Activated naive CD4-positive, alpha-beta T cell treated with anti-CD3 and anti-CD28 coated beads, Interleukin-2, amount 10 ng/mL, durations not matched to agents 7 days and 5 days (primary cell): ENCODE data around the gene HOTAIR.

Experiments
- CTCF ChIA-PET: fragments of 350-600 bp; sonication (Branson Sonifier 250); formaldehyde crosslinking; loops from one replicate; lab custom pipeline; 2021; ENCODE audit warnings: antibody characterized with exemption; lab: Charles Lee
- DNase-seq: peaks from one replicate; pipeline ENCODE4 v3.0.0-alpha.2; 2020
- H3K27ac Mint-ChIP-seq: one replicate; pipeline ENCODE4 v1.8.0; 2021; ENCODE audit warnings: mild to moderate bottlenecking, moderate library complexity, mixed read lengths
- H3K27me3 Mint-ChIP-seq: one replicate; pipeline ENCODE4 v1.8.0; 2021; ENCODE audit warnings: mild to moderate bottlenecking, mixed read lengths
- H3K36me3 Mint-ChIP-seq: one replicate; pipeline ENCODE4 v1.8.0; 2021; ENCODE audit warnings: mixed read lengths
- H3K4me1 Mint-ChIP-seq: one replicate; pipeline ENCODE4 v1.8.0; 2021; ENCODE audit warnings: mixed read lengths
- H3K4me3 Mint-ChIP-seq: one replicate; pipeline ENCODE4 v1.8.0; 2021; ENCODE audit warnings: mild to moderate bottlenecking, moderate library complexity, mixed read lengths
- H3K9me3 Mint-ChIP-seq: one replicate; pipeline ENCODE4 v1.8.0; 2021; ENCODE audit warnings: mixed read lengths

HOTAIR gene

GRCh38 chr12:53982648-53983567 is 8.2 kb upstream of the HOTAIR start:
- CTCF ChIA-PET = no interaction called here
- H3K36me3 Mint-ChIP-seq = no peaks in the 10 kb centered on the region
- H3K4me1 Mint-ChIP-seq = peaks cover 14% of the 10 kb centered on the region
- H3K9me3 Mint-ChIP-seq = no peaks in the 10 kb centered on the region
- peak overlapping the region; percentile 42 for H3K27ac Mint-ChIP-seq
- peaks cover 100% of the 10 kb centered on the region for H3K27me3 Mint-ChIP-seq
- no peak for DNase-seq
- no peak overlapping the region for H3K4me3 Mint-ChIP-seq

- CTCF ChIA-PET = no interaction called here
- DNase-seq = no peak
- no peaks in the 10 kb centered on the region for H3K9me3 Mint-ChIP-seq
- peaks cover 100% of the 10 kb centered on the region for H3K27me3 Mint-ChIP-seq
- H3K4me3 Mint-ChIP-seq = no peak overlapping the region
- H3K36me3 Mint-ChIP-seq = no peaks in the 10 kb centered on the region
- H3K27ac Mint-ChIP-seq = no peak overlapping the region
- H3K4me1 Mint-ChIP-seq = peaks cover 14% of the 10 kb centered on the region
These were observed 7.1 kb upstream of the HOTAIR start for GRCh38 chr12:53981634-53982565.

GRCh38 chr12:53980802-53981496 is 6.2 kb upstream of the HOTAIR start:
- Mint-ChIP-seq H3K36me3 (no peaks in the 10 kb centered on the region), H3K27ac (no peak overlapping the region), H3K4me1 (peaks cover 11% of the 10 kb centered on the region), H3K4me3 (no peak overlapping the region), H3K9me3 (no peaks in the 10 kb centered on the region), H3K27me3 (peaks cover 100% of the 10 kb centered on the region)
- no peak for DNase-seq
- CTCF ChIA-PET = interaction anchor here (0.5 to 1.0 kb wide), 2 partner anchors 23 to 211 kb away, joined by 3 read pairs; no protein-coding TSS in a partner anchor

- no peak overlapping the region for H3K4me3 Mint-ChIP-seq
- peaks cover 2% of the 10 kb centered on the region for H3K9me3 Mint-ChIP-seq
- DNase-seq = no peak
- H3K36me3 Mint-ChIP-seq = peaks cover 2% of the 10 kb centered on the region
- peaks cover 12% of the 10 kb centered on the region for H3K4me1 Mint-ChIP-seq
- CTCF ChIA-PET = interaction anchor here (0.5 to 1.0 kb wide), 2 partner anchors 24 to 211 kb away, joined by 3 read pairs; no protein-coding TSS in a partner anchor
- peaks cover 100% of the 10 kb centered on the region for H3K27me3 Mint-ChIP-seq
- H3K27ac Mint-ChIP-seq = no peak overlapping the region
These were observed 5.5 kb upstream of the HOTAIR start for GRCh38 chr12:53980104-53980801.

- H3K9me3 Mint-ChIP-seq = peaks cover 2% of the 10 kb centered on the region
These were observed 4.0 kb upstream of the HOTAIR start for GRCh38 chr12:53978477-53979356.

GRCh38 chr12:53977596-53978445 is 3.1 kb upstream of the HOTAIR start:
- no peak for DNase-seq
- peaks cover 100% of the 10 kb centered on the region for H3K27me3 Mint-ChIP-seq
- H3K36me3 Mint-ChIP-seq = peaks cover 8% of the 10 kb centered on the region
- H3K4me1 Mint-ChIP-seq = peaks cover 21% of the 10 kb centered on the region
- no peak overlapping the region for H3K4me3 Mint-ChIP-seq
- CTCF ChIA-PET = no interaction called here
- peaks cover 2% of the 10 kb centered on the region for H3K9me3 Mint-ChIP-seq
- no peak overlapping the region for H3K27ac Mint-ChIP-seq

More at GRCh38 chr12:53978477-53979356, 4.0 kb upstream of the HOTAIR start:
- Mint-ChIP-seq H3K36me3 (peaks cover 4% of the 10 kb centered on the region), H3K27me3 (peaks cover 100% of the 10 kb centered on the region), H3K4me1 (peaks cover 14% of the 10 kb centered on the region), H3K27ac (no peak overlapping the region), H3K4me3 (no peak overlapping the region)
- CTCF ChIA-PET = no interaction called here
- DNase-seq = no peak

- Mint-ChIP-seq H3K27me3 (peaks cover 100% of the 10 kb centered on the region), H3K4me3 (no peak overlapping the region), H3K36me3 (peaks cover 8% of the 10 kb centered on the region), H3K27ac (no peak overlapping the region), H3K9me3 (peaks cover 2% of the 10 kb centered on the region), H3K4me1 (peaks cover 21% of the 10 kb centered on the region)
- DNase-seq = no peak
- CTCF ChIA-PET = interaction anchor here (1.8 kb wide), 1 partner anchor 56 kb away, joined by 4 read pairs; the partner anchor contains the start of gene HOXC5
These were observed 2.3 kb upstream of the HOTAIR start for GRCh38 chr12:53976823-53977595.

GRCh38 chr12:53976172-53976822 is 1.5 kb upstream of the HOTAIR start:
- CTCF ChIA-PET = interaction anchor here (1.8 kb wide), 1 partner anchor 56 kb away, joined by 4 read pairs; the partner anchor contains the start of gene HOXC5
- no peak for DNase-seq
- Mint-ChIP-seq H3K4me1 (peaks cover 21% of the 10 kb centered on the region), H3K4me3 (no peak overlapping the region), H3K9me3 (peaks cover 2% of the 10 kb centered on the region), H3K27ac (no peak overlapping the region), H3K36me3 (peaks cover 8% of the 10 kb centered on the region), H3K27me3 (peaks cover 100% of the 10 kb centered on the region)

GRCh38 chr12:53975479-53976152 is 862 bp upstream of the HOTAIR start:
- no peak for DNase-seq
- peak overlapping the region; percentile 51 for H3K4me3 Mint-ChIP-seq
- peaks cover 21% of the 10 kb centered on the region for H3K4me1 Mint-ChIP-seq
- peak overlapping the region; percentile 70 for H3K27ac Mint-ChIP-seq
- peaks cover 100% of the 10 kb centered on the region for H3K27me3 Mint-ChIP-seq
- H3K9me3 Mint-ChIP-seq = peaks cover 2% of the 10 kb centered on the region
- CTCF ChIA-PET = interaction anchor here (1.8 kb wide), 1 partner anchor 57 kb away, joined by 4 read pairs; the partner anchor contains the start of gene HOXC5
- peaks cover 8% of the 10 kb centered on the region for H3K36me3 Mint-ChIP-seq

GRCh38 chr12:53975064-53975471 is 314 bp upstream of the HOTAIR start:
- peak overlapping the region; percentile 42 for H3K27ac Mint-ChIP-seq
- H3K36me3 Mint-ChIP-seq = peaks cover 8% of the 10 kb centered on the region
- CTCF ChIA-PET = interaction anchor here (1.8 kb wide), 1 partner anchor 58 kb away, joined by 4 read pairs; the partner anchor contains the start of gene HOXC5
- H3K4me3 Mint-ChIP-seq = peak overlapping the region; percentile 51
- peaks cover 2% of the 10 kb centered on the region for H3K9me3 Mint-ChIP-seq
- no peak for DNase-seq
- peaks cover 100% of the 10 kb centered on the region for H3K27me3 Mint-ChIP-seq
- H3K4me1 Mint-ChIP-seq = peaks cover 21% of the 10 kb centered on the region
